Caki2 (cell line): Measurements from ENCODE around the gene NOC4L. TPM values are rescaled to one million over a fixed set of nuclear protein-coding genes. Genes with fewer than 3 reads are reported as not detected.

ENCODE experiments used
- DNase-seq: peaks from one replicate; pipeline ENCODE4 v3.0.0-alpha.2; 2015; ENCODE audit warnings: low read depth
- in situ Hi-C: cut with HindIII; loops from 2 replicates; pipeline ENCODE4 v1.10.0; 2016; ENCODE audit warnings: low sequenced_read_pairs, low pct_unique_long_range_greater_than_20kb, mixed read lengths
- total RNA-seq: library from RNA; depleted of rRNA; stranded (reverse); fragments of >200 nt; shearing (Covaris generic); gene quantifications from 2 replicates; pipeline ENCODE4 v1.2.3, GENCODE V29; 2014; ENCODE audit warnings: low replicate concordance; rRNA removed

The NOC4L gene
- total RNA-seq, 1 experiment from 2014 or later = 32.9 TPM

- in situ Hi-C loops = no loop called here
Observed at GRCh38 chr12:132199526-132200319, 55.5 kb downstream of the NOC4L start.

GRCh38 chr12:132200800-132201199, 56.5 kb downstream of the NOC4L start:
- in situ Hi-C loops = no loop called here
- no peak for DNase-seq

More at GRCh38 chr12:132199526-132200319, 55.5 kb downstream of the NOC4L start:
- no peak for DNase-seq

- no peak for DNase-seq
- in situ Hi-C loops = no loop called here
Observed at GRCh38 chr12:132201391-132202120, 57.3 kb downstream of the NOC4L start.

Other genes with a start within 250 kb of the NOC4L start
- 3.7 and 7.4 TPM in 2 replicates for gene ULK1, start 249.8 kb upstream of the NOC4L start, total RNA-seq
- 32.3 and 36.4 TPM in 2 replicates for gene PUS1, start 215.2 kb upstream of the NOC4L start, total RNA-seq
- 3.2 and 3.9 TPM in 2 replicates for gene EP400, start 194.5 kb upstream of the NOC4L start, total RNA-seq
- gene DDX51, start 138 bp upstream of the NOC4L start, total RNA-seq = 7.1 and 10.5 TPM in 2 replicates
- gene GALNT9, start 185.1 kb downstream of the NOC4L start, total RNA-seq = 14.1 and 14.6 TPM in 2 replicates